ENCODE results near the gene NPAS3.

NPAS3 gene

GRCh38 chr14:33529787-33530757, 591.4 kb downstream of the NPAS3 start:
- no peak for DNase-seq

GRCh38 chr14:33532553-33532952, 593.9 kb downstream of the NPAS3 start:
- no peak for DNase-seq

- no peak for DNase-seq
These were observed 595.4 kb downstream of the NPAS3 start for GRCh38 chr14:33534104-33534503.

- no peak for DNase-seq
These were observed 596.0 kb downstream of the NPAS3 start for GRCh38 chr14:33534632-33535031.

- no peak for DNase-seq
These were observed 601.3 kb downstream of the NPAS3 start for GRCh38 chr14:33539918-33540357.

GRCh38 chr14:33541171-33541570, 602.5 kb downstream of the NPAS3 start:
- DNase-seq, result no peak

GRCh38 chr14:33542338-33543287, 603.9 kb downstream of the NPAS3 start:
- DNase-seq, result no peak

- DNase-seq, result no peak
These were observed 607.0 kb downstream of the NPAS3 start for GRCh38 chr14:33545696-33546095.

- DNase-seq, result no peak
These were observed 609.9 kb downstream of the NPAS3 start for GRCh38 chr14:33548606-33549005.

GRCh38 chr14:33551963-33552362, 613.3 kb downstream of the NPAS3 start:
- DNase-seq, result no peak

GRCh38 chr14:33553706-33554278, 615.1 kb downstream of the NPAS3 start:
- DNase-seq, result no peak

GRCh38 chr14:33554988-33555387, 616.3 kb downstream of the NPAS3 start:
- no peak for DNase-seq

GRCh38 chr14:33555710-33556350, 617.2 kb downstream of the NPAS3 start:
- DNase-seq, result no peak

- DNase-seq, result no peak
These were observed 617.9 kb downstream of the NPAS3 start for GRCh38 chr14:33556382-33557121.

- DNase-seq, result no peak
These were observed 622.2 kb downstream of the NPAS3 start for GRCh38 chr14:33560718-33561431.

- no peak for DNase-seq
These were observed 623.0 kb downstream of the NPAS3 start for GRCh38 chr14:33561488-33562175.

- DNase-seq, result no peak
These were observed 624.7 kb downstream of the NPAS3 start for GRCh38 chr14:33563191-33563900.

GRCh38 chr14:33563901-33564197, 625.2 kb downstream of the NPAS3 start:
- no peak for DNase-seq

- no peak for DNase-seq
These were observed 626.3 kb downstream of the NPAS3 start for GRCh38 chr14:33564774-33565630.

Data from activated CD4-positive, alpha-beta T cell treated with anti-CD3 and anti-CD28 coated beads, Interleukin-2, amount 50 U/mL, for 1 hour (primary cell).